ENCODE data around the gene RAF1. TPM values are rescaled to one million over a fixed set of nuclear protein-coding genes. Genes with fewer than 3 reads are reported as not detected.

Gene RAF1
- total and polyA plus RNA-seq, 2 of the 13 experiments (the other 11 are each of a cell fraction or from before 2014, with no cell fraction given), result 72.2 to 91.4 TPM

DNA sequence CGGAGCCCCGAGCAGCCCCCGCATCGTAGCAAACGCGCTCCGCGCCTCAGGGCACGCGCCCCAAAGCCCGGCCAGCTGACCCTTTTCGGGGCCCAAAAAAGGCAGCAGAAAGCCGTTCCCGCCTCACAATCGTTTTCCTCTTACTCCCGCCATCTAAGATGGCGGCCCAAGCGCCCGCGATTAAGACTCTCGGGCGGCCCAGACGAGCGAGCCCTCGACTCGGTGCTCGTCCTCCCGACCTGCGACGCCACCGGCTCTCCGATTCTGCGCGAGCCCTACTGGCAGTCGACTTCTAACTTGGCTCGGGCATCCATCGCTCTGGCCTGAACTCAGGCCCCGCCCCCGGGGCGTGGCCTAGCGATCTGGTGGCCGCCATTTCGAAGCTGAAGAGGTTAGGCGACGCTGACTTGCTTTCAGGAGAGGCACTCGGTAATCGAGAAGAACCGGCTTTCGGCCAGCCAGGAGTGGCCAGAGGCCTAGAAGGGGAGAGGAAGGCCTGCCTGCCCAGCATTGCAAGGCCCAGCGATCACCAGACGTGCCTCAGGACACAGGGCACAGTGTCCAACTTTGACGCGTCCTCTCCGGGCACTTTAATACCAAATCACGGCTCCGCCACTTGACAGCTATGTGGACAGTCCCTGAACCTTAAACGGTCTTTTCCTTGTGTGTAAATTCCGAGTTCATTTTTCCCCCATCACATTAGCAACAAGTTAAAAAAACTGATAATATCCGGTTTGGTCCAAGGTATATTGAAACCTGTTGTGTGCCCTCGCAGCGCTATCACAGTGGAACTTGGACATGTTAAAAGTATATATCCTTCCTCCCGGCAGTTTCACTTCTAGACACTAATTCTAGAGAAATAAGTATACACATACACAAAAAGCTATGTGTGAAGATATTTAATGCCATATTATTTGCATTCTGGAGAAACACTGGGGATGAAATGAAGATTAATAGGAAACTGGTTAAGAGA, at the start of gene RAF1 (continued):
- TF ChIP-seq SIX1 (CRISPR knock-in tag; IDR thresholded peaks at IDR 0.05; ENCODE audit: borderline replicate concordance) (0 out of 2 replicates have a peak, but pooled peaks have one; percentile 23), YEATS2 (CRISPR knock-in tag; IDR thresholded peaks at IDR 0.05; ENCODE audit: borderline replicate concordance) (peak; percentile 91; the same call in 1 of the 2 replicates), ZNF562 (CRISPR knock-in tag; IDR thresholded peaks at IDR 0.05; ENCODE audit: borderline replicate concordance) (no peak), ZNF607 (CRISPR knock-in tag; IDR thresholded peaks at IDR 0.05; ENCODE audit: borderline replicate concordance) (0 out of 2 replicates have a peak, but pooled peaks have one; percentile 46), ZNF33A (CRISPR knock-in tag; IDR thresholded peaks at IDR 0.05; ENCODE audit: borderline replicate concordance) (no peak), CCDC6 (CRISPR knock-in tag; IDR thresholded peaks at IDR 0.05) (no peak), NRL (CRISPR knock-in tag; IDR thresholded peaks at IDR 0.05; ENCODE audit: borderline replicate concordance) (no peak; the same call in 1 of the 2 replicates), RBM22 (optimal IDR thresholded peaks at IDR 0.05; ENCODE audit: low read length) (no peak), ZNF816 (CRISPR knock-in tag; IDR thresholded peaks at IDR 0.05; ENCODE audit: borderline replicate concordance) (no peak), ADNP (CRISPR knock-in tag; IDR thresholded peaks at IDR 0.05) (no peak), CHD2 (IDR thresholded peaks at IDR 0.05; ENCODE audit: low read depth, low read length) (no peak), ZNF674 (CRISPR knock-in tag; IDR thresholded peaks at IDR 0.05; ENCODE audit: low read depth) (0 out of 2 replicates have a peak, but pooled peaks have one; percentile 31), GATAD2A (CRISPR knock-in tag; IDR thresholded peaks at IDR 0.05) (peak; percentile 68), IKZF1 (IDR thresholded peaks at IDR 0.05) (no peak), ZNF484 (CRISPR knock-in tag; IDR thresholded peaks at IDR 0.05; ENCODE audit: borderline replicate concordance, low read depth) (no peak)
- TF ChIP-seq, protein P1, sequence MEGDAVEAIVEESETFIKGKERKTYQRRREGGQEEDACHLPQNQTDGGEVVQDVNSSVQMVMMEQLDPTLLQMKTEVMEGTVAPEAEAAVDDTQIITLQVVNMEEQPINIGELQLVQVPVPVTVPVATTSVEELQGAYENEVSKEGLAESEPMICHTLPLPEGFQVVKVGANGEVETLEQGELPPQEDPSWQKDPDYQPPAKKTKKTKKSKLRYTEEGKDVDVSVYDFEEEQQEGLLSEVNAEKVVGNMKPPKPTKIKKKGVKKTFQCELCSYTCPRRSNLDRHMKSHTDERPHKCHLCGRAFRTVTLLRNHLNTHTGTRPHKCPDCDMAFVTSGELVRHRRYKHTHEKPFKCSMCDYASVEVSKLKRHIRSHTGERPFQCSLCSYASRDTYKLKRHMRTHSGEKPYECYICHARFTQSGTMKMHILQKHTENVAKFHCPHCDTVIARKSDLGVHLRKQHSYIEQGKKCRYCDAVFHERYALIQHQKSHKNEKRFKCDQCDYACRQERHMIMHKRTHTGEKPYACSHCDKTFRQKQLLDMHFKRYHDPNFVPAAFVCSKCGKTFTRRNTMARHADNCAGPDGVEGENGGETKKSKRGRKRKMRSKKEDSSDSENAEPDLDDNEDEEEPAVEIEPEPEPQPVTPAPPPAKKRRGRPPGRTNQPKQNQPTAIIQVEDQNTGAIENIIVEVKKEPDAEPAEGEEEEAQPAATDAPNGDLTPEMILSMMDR (CRISPR knock-in tag; IDR thresholded peaks at IDR 0.05), result 0 out of 2 replicates have a peak, but pooled peaks have one; percentile 6
- TF ChIP-seq, protein P2, sequence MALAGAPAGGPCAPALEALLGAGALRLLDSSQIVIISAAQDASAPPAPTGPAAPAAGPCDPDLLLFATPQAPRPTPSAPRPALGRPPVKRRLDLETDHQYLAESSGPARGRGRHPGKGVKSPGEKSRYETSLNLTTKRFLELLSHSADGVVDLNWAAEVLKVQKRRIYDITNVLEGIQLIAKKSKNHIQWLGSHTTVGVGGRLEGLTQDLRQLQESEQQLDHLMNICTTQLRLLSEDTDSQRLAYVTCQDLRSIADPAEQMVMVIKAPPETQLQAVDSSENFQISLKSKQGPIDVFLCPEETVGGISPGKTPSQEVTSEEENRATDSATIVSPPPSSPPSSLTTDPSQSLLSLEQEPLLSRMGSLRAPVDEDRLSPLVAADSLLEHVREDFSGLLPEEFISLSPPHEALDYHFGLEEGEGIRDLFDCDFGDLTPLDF (CRISPR knock-in tag; IDR thresholded peaks at IDR 0.05), result peak; percentile 37; the same call in 1 of the 2 replicates
- TF ChIP-seq, protein P3, sequence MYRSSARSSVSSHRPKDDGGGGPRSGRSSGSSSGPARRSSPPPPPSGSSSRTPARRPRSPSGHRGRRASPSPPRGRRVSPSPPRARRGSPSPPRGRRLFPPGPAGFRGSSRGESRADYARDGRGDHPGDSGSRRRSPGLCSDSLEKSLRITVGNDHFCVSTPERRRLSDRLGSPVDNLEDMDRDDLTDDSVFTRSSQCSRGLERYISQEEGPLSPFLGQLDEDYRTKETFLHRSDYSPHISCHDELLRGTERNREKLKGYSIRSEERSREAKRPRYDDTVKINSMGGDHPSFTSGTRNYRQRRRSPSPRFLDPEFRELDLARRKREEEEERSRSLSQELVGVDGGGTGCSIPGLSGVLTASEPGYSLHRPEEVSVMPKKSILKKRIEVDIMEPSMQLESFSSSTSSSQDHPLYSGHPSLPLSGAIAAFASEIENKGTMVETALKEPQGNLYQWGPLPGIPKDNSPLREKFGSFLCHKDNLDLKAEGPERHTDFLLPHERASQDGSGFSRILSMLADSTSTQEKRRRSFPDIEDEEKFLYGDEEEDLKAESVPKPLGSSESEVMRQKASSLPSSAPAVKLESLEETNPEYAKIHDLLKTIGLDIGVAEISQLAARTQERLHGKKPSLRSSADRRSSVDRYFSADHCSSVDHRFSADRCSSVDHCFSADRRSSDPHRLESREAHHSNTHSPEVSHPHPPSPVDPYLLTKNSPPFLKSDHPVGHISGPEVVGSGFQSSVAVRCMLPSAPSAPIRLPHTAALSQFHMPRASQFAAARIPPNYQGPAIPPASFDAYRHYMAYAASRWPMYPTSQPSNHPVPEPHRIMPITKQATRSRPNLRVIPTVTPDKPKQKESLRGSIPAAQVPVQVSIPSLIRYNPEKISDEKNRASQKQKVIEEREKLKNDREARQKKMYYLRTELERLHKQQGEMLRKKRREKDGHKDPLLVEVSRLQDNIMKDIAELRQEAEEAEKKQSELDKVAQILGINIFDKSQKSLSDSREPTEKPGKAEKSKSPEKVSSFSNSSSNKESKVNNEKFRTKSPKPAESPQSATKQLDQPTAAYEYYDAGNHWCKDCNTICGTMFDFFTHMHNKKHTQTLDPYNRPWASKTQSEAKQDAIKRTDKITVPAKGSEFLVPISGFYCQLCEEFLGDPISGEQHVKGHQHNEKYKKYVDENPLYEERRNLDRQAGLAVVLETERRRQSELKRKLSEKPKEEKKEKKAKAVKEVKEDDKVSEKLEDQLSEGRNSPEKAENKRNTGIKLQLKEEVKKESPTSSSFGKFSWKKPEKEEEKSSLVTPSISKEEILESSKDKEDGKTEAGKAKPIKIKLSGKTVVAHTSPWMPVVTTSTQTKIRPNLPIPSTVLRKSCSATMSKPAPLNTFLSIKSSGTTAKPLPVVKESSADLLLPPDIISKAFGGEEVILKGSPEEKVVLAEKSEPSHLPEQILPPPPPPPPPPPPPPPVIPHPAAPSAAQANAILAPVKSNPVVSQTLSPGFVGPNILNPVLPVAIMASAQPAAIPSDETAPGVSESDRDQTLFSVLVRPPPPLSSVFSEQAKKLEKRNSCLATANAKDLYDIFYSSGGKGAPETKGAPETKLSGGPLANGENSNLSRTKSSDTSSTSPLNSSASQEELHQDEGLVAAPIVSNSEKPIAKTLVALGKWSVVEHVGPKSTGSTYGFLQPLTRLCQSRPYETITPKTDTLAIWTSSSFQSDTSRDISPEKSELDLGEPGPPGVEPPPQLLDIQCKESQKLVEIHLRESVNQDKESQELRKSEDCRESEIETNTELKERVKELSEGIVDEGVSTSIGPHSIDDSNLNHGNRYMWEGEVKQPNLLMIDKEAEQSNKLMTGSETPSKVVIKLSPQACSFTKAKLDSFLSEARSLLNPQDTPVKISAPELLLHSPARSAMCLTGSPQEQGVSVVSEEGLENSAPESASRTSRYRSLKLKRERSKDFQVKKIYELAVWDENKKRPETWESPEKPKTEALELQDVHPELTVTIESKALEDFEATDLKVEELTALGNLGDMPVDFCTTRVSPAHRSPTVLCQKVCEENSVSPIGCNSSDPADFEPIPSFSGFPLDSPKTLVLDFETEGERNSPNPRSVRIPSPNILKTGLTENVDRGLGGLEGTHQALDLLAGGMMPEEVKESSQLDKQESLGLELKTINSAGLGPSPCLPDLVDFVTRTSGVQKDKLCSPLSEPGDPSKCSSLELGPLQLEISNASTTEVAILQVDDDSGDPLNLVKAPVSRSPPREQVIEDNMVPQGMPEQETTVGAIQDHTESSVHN (CRISPR knock-in tag; IDR thresholded peaks at IDR 0.05), result no peak
